ENCODE measurements around the gene ATP4B.

ATP4B gene

GRCh38 chr13:113656831-113657671, 947 bp downstream of the ATP4B start:
- no peak for DNase-seq (ENCODE audit: low spot score)

GRCh38 chr13:113656003-113656588, 1.9 kb downstream of the ATP4B start:
- no peak for DNase-seq (ENCODE audit: low spot score)

GRCh38 chr13:113655346-113656002, 2.5 kb downstream of the ATP4B start:
- no peak for DNase-seq (ENCODE audit: low spot score)

- no peak for DNase-seq (ENCODE audit: low spot score)
Observed at GRCh38 chr13:113654591-113655345, 3.2 kb downstream of the ATP4B start.

- DNase-seq (ENCODE audit: low spot score) = no peak
Observed at GRCh38 chr13:113654175-113654560, 3.8 kb downstream of the ATP4B start.

- no peak for DNase-seq (ENCODE audit: low spot score)
Observed at GRCh38 chr13:113653264-113654174, 4.5 kb downstream of the ATP4B start.

- no peak for DNase-seq (ENCODE audit: low spot score)
Observed at GRCh38 chr13:113652404-113653263, 5.4 kb downstream of the ATP4B start.

GRCh38 chr13:113651511-113652403, 6.2 kb downstream of the ATP4B start:
- no peak for DNase-seq (ENCODE audit: low spot score)

- DNase-seq (ENCODE audit: low spot score) = no peak
Observed at GRCh38 chr13:113650731-113651148, 7.3 kb downstream of the ATP4B start.

- DNase-seq (ENCODE audit: low spot score) = no peak
Observed at GRCh38 chr13:113650275-113650674, 7.7 kb downstream of the ATP4B start.

- no peak for DNase-seq (ENCODE audit: low spot score)
Observed at GRCh38 chr13:113649212-113649611, 8.8 kb downstream of the ATP4B start.

GRCh38 chr13:113648216-113648610, 9.8 kb downstream of the ATP4B start:
- no peak for DNase-seq (ENCODE audit: low spot score)

- peak; percentile 74 for DNase-seq (ENCODE audit: low spot score)
Observed at GRCh38 chr13:113647351-113648215, 10.4 kb downstream of the ATP4B start.

GRCh38 chr13:113646921-113647340, 11.1 kb downstream of the ATP4B start:
- DNase-seq (ENCODE audit: low spot score) = no peak

- DNase-seq (ENCODE audit: low spot score) = no peak
Observed at GRCh38 chr13:113646376-113646775, 11.6 kb downstream of the ATP4B start.

- DNase-seq (ENCODE audit: low spot score) = no peak
Observed at GRCh38 chr13:113645329-113645728, 12.7 kb downstream of the ATP4B start.

GRCh38 chr13:113644800-113645199, 13.2 kb downstream of the ATP4B start:
- DNase-seq (ENCODE audit: low spot score) = no peak

- no peak for DNase-seq (ENCODE audit: low spot score)
Observed at GRCh38 chr13:113643593-113643992, 14.4 kb downstream of the ATP4B start.
